ENCODE measurements around the gene ULBP1. TPM values are rescaled to one million over a fixed set of nuclear protein-coding genes. Genes with fewer than 3 reads are reported as not detected.

Gene ULBP1
- total and polyA plus RNA-seq, 4 donors: 0.59 to 6.2 (median 1.8) TPM

DNA sequence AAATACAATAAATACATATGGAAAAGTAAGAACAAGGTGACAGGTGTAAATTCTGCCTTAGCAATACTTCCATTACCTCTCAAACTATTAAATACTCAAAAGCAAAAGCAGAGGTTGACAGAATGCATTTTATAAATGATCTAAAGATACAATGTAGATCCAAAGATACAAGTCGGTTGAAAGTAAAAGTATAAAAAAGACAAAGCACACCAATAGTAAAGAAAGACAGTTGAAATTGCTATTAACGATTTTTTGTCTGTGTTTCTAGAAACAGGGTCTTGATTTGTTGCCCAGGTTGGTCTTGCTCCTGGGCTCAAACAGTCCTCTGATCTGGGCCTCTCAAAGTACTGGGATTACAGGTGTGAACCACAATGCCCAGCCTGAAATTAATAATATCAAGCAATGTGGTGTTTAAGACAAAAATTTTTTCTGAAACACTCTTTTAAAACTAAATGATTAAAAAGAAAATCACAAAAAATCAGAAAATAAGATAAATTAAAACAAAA is 23.9 kb downstream of the ULBP1 start:
- WGBS, 2 donors: 47 to 67% methylated on average over 2 of the region's 2 CpGs
- Histone ChIP-seq H3K27ac (ENCODE audit: low read depth in 1 of 2, low read length in 1 of 2) (no peak overlapping the region), H3K9ac (ENCODE audit: insufficient read depth in 1 of 2, low read length in 2 of 2) (no peak overlapping the region), H3K4me3 (no peak overlapping the region), H3K36me3 (ENCODE audit: control insufficient read depth in 4 of 4, insufficient read depth in 4 of 4, low read length in 4 of 4) (no peaks in the 10 kb centered on the region), H3K4me1 (ENCODE audit: control insufficient read depth in 5 of 5, insufficient read depth in 5 of 5, low read length in 5 of 5) (peaks cover 0 to 17% (median 5%) of the 10 kb centered on the region in 5 donors), H3K9me3 (ENCODE audit: control insufficient read depth in 4 of 4, insufficient read depth in 3 of 4, low read length in 3 of 4) (peaks cover 0 to 21% (median 4%) of the 10 kb centered on the region in 4 donors), H3K27me3 (ENCODE audit: control insufficient read depth in 3 of 3, insufficient read depth in 3 of 3, low read length in 2 of 3) (peaks cover 9 to 93% (median 90%) of the 10 kb centered on the region in 3 donors)
- TF ChIP-seq, protein P1, sequence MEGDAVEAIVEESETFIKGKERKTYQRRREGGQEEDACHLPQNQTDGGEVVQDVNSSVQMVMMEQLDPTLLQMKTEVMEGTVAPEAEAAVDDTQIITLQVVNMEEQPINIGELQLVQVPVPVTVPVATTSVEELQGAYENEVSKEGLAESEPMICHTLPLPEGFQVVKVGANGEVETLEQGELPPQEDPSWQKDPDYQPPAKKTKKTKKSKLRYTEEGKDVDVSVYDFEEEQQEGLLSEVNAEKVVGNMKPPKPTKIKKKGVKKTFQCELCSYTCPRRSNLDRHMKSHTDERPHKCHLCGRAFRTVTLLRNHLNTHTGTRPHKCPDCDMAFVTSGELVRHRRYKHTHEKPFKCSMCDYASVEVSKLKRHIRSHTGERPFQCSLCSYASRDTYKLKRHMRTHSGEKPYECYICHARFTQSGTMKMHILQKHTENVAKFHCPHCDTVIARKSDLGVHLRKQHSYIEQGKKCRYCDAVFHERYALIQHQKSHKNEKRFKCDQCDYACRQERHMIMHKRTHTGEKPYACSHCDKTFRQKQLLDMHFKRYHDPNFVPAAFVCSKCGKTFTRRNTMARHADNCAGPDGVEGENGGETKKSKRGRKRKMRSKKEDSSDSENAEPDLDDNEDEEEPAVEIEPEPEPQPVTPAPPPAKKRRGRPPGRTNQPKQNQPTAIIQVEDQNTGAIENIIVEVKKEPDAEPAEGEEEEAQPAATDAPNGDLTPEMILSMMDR (IDR thresholded peaks at IDR 0.05; ENCODE audit: control extremely low read depth, extremely low read depth): no peak
- DNase-seq: no peak
- ATAC-seq (ENCODE audit: insufficient read depth, low FRiP score): no peak

DNA sequence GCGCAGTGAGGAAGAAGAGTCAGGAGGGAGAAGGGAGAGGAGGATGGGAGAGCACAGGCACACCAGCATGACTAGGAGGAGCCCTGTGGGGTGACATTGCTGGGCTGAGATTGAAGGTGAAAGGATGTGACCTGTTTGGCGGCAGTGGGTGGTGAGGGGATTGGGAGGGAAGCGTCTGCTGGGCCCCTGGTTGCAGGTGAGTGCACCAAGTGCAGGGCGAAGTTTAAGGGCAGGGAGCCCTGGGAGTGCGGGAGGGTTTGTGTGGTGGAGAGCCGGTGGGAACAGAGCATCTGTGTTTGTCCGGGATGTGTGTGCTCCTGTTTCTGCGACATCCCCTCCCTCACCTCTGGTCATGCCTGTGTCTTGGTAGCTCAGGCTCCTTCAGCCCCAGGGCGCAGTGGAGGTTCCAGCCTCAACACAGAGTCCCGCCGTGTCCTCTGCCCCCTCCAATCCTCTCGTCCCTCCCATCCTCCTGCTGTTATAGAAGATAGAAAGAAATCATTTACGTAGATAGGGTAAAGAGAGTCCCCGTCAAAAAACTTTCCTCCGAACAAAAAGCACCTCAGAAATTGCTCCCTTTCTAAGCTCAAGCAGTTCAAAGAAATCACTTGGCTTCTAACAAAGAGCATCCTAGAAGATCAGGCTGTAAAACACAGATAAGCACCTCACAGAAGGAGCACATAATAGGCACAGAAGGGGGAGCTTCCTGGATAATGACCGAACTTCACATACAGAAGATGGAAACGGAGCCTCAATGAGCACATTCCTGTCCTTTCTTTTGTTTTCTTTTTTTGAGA is 25.0 kb downstream of the ULBP1 start:
- 11% methylated on average over 17 of the region's 17 CpGs for WGBS, 2 donors
- ATAC-seq (ENCODE audit: insufficient read depth, low FRiP score): no peak
- peaks cover 9 to 93% (median 92%) of the 10 kb centered on the region in 3 donors for H3K27me3 ChIP-seq (ENCODE audit: control insufficient read depth in 3 of 3, insufficient read depth in 3 of 3, low read length in 2 of 3)

DNA sequence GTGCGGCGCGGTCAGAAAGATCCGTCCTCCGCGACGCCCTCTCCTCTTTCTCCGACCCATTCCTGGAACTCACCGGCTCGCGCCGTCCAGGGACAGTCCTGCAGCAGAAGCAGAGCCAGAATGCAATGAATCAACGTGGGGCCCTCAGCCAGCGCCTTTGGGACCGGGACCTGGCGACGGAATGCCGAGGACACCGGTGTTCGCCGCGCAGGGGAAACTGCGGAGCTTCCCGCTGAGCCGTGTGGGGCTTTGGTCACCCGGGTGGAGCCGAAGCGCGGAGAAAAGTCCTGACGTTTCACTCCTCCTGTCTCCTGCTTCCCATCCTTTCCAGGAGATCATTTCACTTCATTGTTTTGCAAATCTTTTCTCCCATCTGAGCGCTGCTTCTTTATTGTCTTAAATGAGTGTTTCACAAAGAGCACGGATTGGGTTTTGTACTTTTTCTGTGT is 26.5 kb downstream of the ULBP1 start:
- Histone ChIP-seq H3K4me3 (no peak overlapping the region), H3K9ac (ENCODE audit: insufficient read depth in 1 of 2, low read length in 2 of 2) (no peak overlapping the region), H3K4me1 (ENCODE audit: control insufficient read depth in 5 of 5, insufficient read depth in 5 of 5, low read length in 5 of 5) (peaks cover 0 to 17% (median 5%) of the 10 kb centered on the region in 5 donors), H3K9me3 (ENCODE audit: control insufficient read depth in 4 of 4, insufficient read depth in 3 of 4, low read length in 3 of 4) (peaks cover 0 to 17% (median 4%) of the 10 kb centered on the region in 4 donors), H3K27ac (ENCODE audit: low read depth in 1 of 2, low read length in 1 of 2) (no peak overlapping the region), H3K27me3 (ENCODE audit: control insufficient read depth in 3 of 3, insufficient read depth in 3 of 3, low read length in 2 of 3) (peaks cover 8 to 98% (median 90%) of the 10 kb centered on the region in 3 donors), H3K36me3 (ENCODE audit: control insufficient read depth in 4 of 4, insufficient read depth in 4 of 4, low read length in 4 of 4) (no peaks in the 10 kb centered on the region)
- TF ChIP-seq, protein P1 (IDR thresholded peaks at IDR 0.05; ENCODE audit: control extremely low read depth, extremely low read depth): no peak
- DNase-seq: no peak
- WGBS, 2 donors: 3% methylated on average over 32 of the region's 32 CpGs
- no peak for ATAC-seq (ENCODE audit: insufficient read depth, low FRiP score)

More for the DNA sequence above, 25.0 kb downstream of the ULBP1 start:
- H3K4me3 ChIP-seq: no peak overlapping the region
- no peak overlapping the region for H3K27ac ChIP-seq (ENCODE audit: low read depth in 1 of 2, low read length in 1 of 2)
- TF ChIP-seq, protein P1 (IDR thresholded peaks at IDR 0.05; ENCODE audit: control extremely low read depth, extremely low read depth): no peak
- H3K9me3 ChIP-seq (ENCODE audit: control insufficient read depth in 4 of 4, insufficient read depth in 3 of 4, low read length in 3 of 4): peaks cover 0 to 21% (median 4%) of the 10 kb centered on the region in 4 donors
- no peak overlapping the region for H3K9ac ChIP-seq (ENCODE audit: insufficient read depth in 1 of 2, low read length in 2 of 2)
- no peak for DNase-seq
- H3K36me3 ChIP-seq (ENCODE audit: control insufficient read depth in 4 of 4, insufficient read depth in 4 of 4, low read length in 4 of 4): no peaks in the 10 kb centered on the region
- peaks cover 0 to 17% (median 5%) of the 10 kb centered on the region in 5 donors for H3K4me1 ChIP-seq (ENCODE audit: control insufficient read depth in 5 of 5, insufficient read depth in 5 of 5, low read length in 5 of 5)
